HepG2 (cell line): ENCODE results near the gene ATG9A. TPM values are rescaled to one million over a fixed set of nuclear protein-coding genes. Genes with fewer than 3 reads are reported as not detected.

Experiments
- BORCS8-MEF2B ChIP-seq: sonication (generic); formaldehyde crosslinking; IDR thresholded peaks from 2 replicates; pipeline ENCODE4 v1.8.0; 2022; ENCODE audit warnings: mild to moderate bottlenecking, missing genetic modification reagents
- BRCA1 ChIP-seq: sonication (generic); formaldehyde crosslinking; IDR thresholded peaks from 2 replicates; pipeline ENCODE4 v1.4.0; 2020; ENCODE audit warnings: missing genetic modification reagents
- FOXK1 ChIP-seq: sonication (generic); formaldehyde crosslinking; IDR thresholded peaks from 2 replicates; pipeline ENCODE4 v1.4.0; 2020; ENCODE audit warnings: low read depth, missing genetic modification reagents, borderline replicate concordance
- IKZF4 ChIP-seq: sonication (generic); formaldehyde crosslinking; IDR thresholded peaks from 2 replicates; pipeline ENCODE4 v1.5.1; 2020; ENCODE audit warnings: borderline replicate concordance, mild to moderate bottlenecking, low read depth, missing genetic modification reagents; ENCODE audit errors: not compliant biosample characterization
- JDP2 ChIP-seq: sonication (generic); formaldehyde crosslinking; IDR thresholded peaks from 2 replicates; pipeline ENCODE4 v1.8.1; 2022; ENCODE audit warnings: missing genetic modification reagents, borderline replicate concordance
- KDM6A ChIP-seq: IDR thresholded peaks from 2 replicates; pipeline ENCODE4 v1.6.1; 2016; ENCODE audit warnings: low read depth
- MED13 ChIP-seq: sonication (generic); formaldehyde crosslinking; IDR thresholded peaks from 2 replicates; pipeline ENCODE4 v1.5.0; 2020; ENCODE audit warnings: missing genetic modification reagents
- MYNN ChIP-seq: sonication (generic); formaldehyde crosslinking; IDR thresholded peaks from 2 replicates; pipeline ENCODE4 v1.4.0; 2020; ENCODE audit warnings: mild to moderate bottlenecking, low read depth, missing genetic modification reagents
- RFX1 ChIP-seq: fragments of 450-650 bp; IDR thresholded peaks from 2 replicates; pipeline ENCODE4 v1.6.1; 2017
- RORA ChIP-seq: sonication (generic); formaldehyde crosslinking; IDR thresholded peaks from 2 replicates; pipeline ENCODE4 v1.5.0; 2020; ENCODE audit warnings: mild to moderate bottlenecking, missing genetic modification reagents, moderate library complexity
- SOX5 ChIP-seq: IDR thresholded peaks from 2 replicates; pipeline ENCODE4 v1.6.1; 2016; ENCODE audit warnings: borderline replicate concordance
- TBL1XR1 ChIP-seq: fragments of 150-350 bp; IDR thresholded peaks from 2 replicates; pipeline ENCODE4 v1.6.1; 2014; ENCODE audit warnings: borderline replicate concordance, low read length; ENCODE audit not compliant: partially characterized antibody
- ZEB1 ChIP-seq: IDR thresholded peaks from 2 replicates; pipeline ENCODE4 v1.6.1; 2012; ENCODE audit warnings: mild to moderate bottlenecking, low read depth, inconsistent platforms; ENCODE audit not compliant: insufficient replicate concordance
- ZNF33A ChIP-seq: sonication (generic); formaldehyde crosslinking; IDR thresholded peaks from 2 replicates; pipeline ENCODE4 v1.5.1; 2020; ENCODE audit warnings: missing genetic modification reagents, mild to moderate bottlenecking, moderate library complexity, borderline replicate concordance
- ZNF431 ChIP-seq: sonication (generic); formaldehyde crosslinking; IDR thresholded peaks from 2 replicates; pipeline ENCODE4 v1.9.0; 2022; ENCODE audit warnings: missing genetic modification reagents, low read depth, mild to moderate bottlenecking, borderline replicate concordance
- ZNF724P ChIP-seq: sonication (generic); formaldehyde crosslinking; IDR thresholded peaks from 2 replicates; pipeline ENCODE4 v1.8.0; 2022; ENCODE audit warnings: missing genetic modification reagents, borderline replicate concordance
- ZNF737 ChIP-seq: sonication (generic); formaldehyde crosslinking; IDR thresholded peaks from 2 replicates; pipeline ENCODE4 v1.5.0; 2020; ENCODE audit warnings: missing genetic modification reagents, mild to moderate bottlenecking, borderline replicate concordance
- polyA plus RNA-seq, 8 experiments: library from polyadenylated mRNA; depleted of rRNA in 3 of 8; stranded (reverse) in 7 of 8; unstranded in 1 of 8; fragments of >200 nt; fragmentation: Illumina TruSeq in 4 of 8; extraction: Trizol in 4 of 8; gene quantifications; 2 replicates each; pipeline versions ENCODE4 v1.2.1 to v1.2.3, GENCODE V29; 2011 to 2016; ENCODE audit warnings: low read depth in 4 of 8, missing spikeins in 1 of 8, mixed read lengths in 1 of 8; ENCODE audit not compliant: insufficient read depth in 1 of 8
- total RNA-seq, 5 experiments: library from RNA; depleted of rRNA; stranded (reverse); fragments of >200 nt; fragmentation: Illumina TruSeq; extraction: Trizol; gene quantifications; 2 replicates each; pipeline ENCODE4 v1.2.3, GENCODE V29; 2016; ENCODE audit warnings: low read depth in 1 of 5
- TF ChIP-seq, protein P1 (sequence below): sonication (generic); formaldehyde crosslinking; IDR thresholded peaks from 2 replicates; pipeline ENCODE4 v1.4.0; 2020; ENCODE audit warnings: missing genetic modification reagents, borderline replicate concordance
- TF ChIP-seq, protein P2 (sequence below): sonication (generic); formaldehyde crosslinking; IDR thresholded peaks from 2 replicates; pipeline ENCODE4 v1.4.0; 2020; ENCODE audit warnings: mild to moderate bottlenecking, missing genetic modification reagents
- TF ChIP-seq, protein P3 (sequence below): sonication (generic); formaldehyde crosslinking; IDR thresholded peaks from 2 replicates; pipeline ENCODE4 v1.5.1; 2020; ENCODE audit warnings: missing genetic modification reagents, mild to moderate bottlenecking, borderline replicate concordance
- TF ChIP-seq, protein P4 (sequence below): sonication (generic); formaldehyde crosslinking; IDR thresholded peaks from 2 replicates; pipeline ENCODE4 v1.8.0; 2022; ENCODE audit warnings: missing genetic modification reagents, mild to moderate bottlenecking, inconsistent platforms, borderline replicate concordance
- TF ChIP-seq, protein P5 (sequence below): sonication (generic); formaldehyde crosslinking; IDR thresholded peaks from 2 replicates; pipeline ENCODE4 v1.8.1; 2023; ENCODE audit warnings: mild to moderate bottlenecking, missing genetic modification reagents, borderline replicate concordance

ATG9A gene
- total and polyA plus RNA-seq, 2 of the 13 experiments (the other 11 are each of a cell fraction or from before 2014, with no cell fraction given) = 35.0 to 131 TPM

DNA sequence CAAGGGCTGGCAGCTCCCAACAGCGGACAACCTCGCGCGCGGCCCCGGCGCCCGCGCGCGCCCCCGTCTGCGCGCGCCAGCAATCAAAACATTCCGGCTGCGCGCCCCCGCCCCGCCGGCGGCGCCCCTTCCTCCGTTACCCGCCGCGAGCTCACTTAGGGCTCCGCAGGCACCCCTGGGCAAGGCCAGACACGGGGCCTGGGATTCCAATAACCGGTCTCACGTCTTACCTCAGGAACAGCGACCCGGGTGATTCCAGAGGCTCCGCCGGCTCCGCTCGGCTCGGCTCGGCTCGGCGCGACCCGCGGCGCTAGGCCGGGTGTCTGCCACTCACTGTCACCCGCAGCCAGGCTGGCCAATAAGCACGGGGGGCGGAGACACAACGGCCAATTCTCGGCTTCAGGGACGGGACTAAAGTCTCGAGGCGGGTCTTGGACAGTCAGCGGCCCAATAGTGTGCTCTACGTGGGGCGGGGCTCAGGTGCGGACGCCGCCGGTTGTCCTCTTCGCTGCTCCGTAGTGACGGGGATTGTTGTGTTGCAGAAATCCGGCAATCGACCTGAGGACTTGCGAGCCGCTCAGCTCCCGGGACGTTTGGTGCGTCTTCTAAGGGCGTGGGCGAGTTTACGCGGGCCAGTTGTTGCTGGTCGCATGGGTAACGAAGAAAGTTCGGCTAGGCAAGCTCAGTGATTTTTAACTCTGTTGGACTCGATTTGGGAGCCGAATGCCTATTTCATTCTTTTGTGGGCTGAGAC, at the start of gene ATG9A, which contains the start of gene ANKZF1 (continued):
- TF ChIP-seq, protein P1, sequence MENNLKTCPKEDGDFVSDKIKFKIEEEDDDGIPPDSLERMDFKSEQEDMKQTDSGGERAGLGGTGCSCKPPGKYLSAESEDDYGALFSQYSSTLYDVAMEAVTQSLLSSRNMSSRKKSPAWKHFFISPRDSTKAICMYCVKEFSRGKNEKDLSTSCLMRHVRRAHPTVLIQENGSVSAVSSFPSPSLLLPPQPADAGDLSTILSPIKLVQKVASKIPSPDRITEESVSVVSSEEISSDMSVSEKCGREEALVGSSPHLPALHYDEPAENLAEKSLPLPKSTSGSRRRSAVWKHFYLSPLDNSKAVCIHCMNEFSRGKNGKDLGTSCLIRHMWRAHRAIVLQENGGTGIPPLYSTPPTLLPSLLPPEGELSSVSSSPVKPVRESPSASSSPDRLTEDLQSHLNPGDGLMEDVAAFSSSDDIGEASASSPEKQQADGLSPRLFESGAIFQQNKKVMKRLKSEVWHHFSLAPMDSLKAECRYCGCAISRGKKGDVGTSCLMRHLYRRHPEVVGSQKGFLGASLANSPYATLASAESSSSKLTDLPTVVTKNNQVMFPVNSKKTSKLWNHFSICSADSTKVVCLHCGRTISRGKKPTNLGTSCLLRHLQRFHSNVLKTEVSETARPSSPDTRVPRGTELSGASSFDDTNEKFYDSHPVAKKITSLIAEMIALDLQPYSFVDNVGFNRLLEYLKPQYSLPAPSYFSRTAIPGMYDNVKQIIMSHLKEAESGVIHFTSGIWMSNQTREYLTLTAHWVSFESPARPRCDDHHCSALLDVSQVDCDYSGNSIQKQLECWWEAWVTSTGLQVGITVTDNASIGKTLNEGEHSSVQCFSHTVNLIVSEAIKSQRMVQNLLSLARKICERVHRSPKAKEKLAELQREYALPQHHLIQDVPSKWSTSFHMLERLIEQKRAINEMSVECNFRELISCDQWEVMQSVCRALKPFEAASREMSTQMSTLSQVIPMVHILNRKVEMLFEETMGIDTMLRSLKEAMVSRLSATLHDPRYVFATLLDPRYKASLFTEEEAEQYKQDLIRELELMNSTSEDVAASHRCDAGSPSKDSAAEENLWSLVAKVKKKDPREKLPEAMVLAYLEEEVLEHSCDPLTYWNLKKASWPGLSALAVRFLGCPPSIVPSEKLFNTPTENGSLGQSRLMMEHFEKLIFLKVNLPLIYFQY = peak; percentile 94
- TF ChIP-seq RORA (CRISPR knock-in tag) (no peak), ZEB1 (no peak), ZNF724P (CRISPR knock-in tag) (no peak; the same call in 1 of the 2 replicates), JDP2 (CRISPR knock-in tag) (no peak), RFX1 (no peak; the same call in 1 of the 2 replicates), IKZF4 (CRISPR knock-in tag) (no peak), BRCA1 (CRISPR knock-in tag) (peak; percentile 52; the same call in 1 of the 2 replicates), MYNN (CRISPR knock-in tag) (no peak; the same call in 1 of the 2 replicates), SOX5 (peak; percentile 53), ZNF33A (CRISPR knock-in tag) (peak; percentile 83; the same call in 1 of the 2 replicates), TBL1XR1 (no peak), ZNF431 (no peak), KDM6A (CRISPR knock-in tag) (no peak), ZNF737 (CRISPR knock-in tag) (no peak), FOXK1 (CRISPR knock-in tag) (peak; percentile 97), BORCS8-MEF2B (CRISPR knock-in tag) (no peak; the same call in 1 of the 2 replicates), MED13 (CRISPR knock-in tag) (no peak)
- TF ChIP-seq, protein P2, sequence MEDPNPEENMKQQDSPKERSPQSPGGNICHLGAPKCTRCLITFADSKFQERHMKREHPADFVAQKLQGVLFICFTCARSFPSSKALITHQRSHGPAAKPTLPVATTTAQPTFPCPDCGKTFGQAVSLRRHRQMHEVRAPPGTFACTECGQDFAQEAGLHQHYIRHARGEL (CRISPR knock-in tag) = no peak
- TF ChIP-seq, protein P3, sequence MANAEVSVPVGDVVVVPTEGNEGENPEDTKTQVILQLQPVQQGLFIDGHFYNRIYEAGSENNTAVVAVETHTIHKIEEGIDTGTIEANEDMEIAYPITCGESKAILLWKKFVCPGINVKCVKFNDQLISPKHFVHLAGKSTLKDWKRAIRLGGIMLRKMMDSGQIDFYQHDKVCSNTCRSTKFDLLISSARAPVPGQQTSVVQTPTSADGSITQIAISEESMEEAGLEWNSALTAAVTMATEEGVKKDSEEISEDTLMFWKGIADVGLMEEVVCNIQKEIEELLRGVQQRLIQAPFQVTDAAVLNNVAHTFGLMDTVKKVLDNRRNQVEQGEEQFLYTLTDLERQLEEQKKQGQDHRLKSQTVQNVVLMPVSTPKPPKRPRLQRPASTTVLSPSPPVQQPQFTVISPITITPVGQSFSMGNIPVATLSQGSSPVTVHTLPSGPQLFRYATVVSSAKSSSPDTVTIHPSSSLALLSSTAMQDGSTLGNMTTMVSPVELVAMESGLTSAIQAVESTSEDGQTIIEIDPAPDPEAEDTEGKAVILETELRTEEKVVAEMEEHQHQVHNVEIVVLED (CRISPR knock-in tag) = peak; percentile 93
- TF ChIP-seq, protein P4, sequence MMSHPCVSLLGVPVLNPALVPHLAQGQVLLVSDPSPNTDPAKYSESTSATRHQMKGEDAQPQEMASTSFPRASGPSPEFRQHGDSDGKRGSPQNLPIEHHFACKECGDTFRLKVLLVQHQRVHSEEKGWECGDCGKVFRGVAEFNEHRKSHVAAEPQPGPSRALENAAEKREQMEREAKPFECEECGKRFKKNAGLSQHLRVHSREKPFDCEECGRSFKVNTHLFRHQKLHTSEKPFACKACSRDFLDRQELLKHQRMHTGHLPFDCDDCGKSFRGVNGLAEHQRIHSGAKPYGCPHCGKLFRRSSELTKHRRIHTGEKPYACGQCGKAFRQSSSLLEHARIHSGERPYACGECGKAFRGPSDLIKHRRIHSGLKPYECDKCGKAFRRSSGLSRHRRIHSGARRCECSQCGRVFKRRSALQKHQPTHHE (CRISPR knock-in tag) = peak; percentile 83; the same call in 1 of the 2 replicates
- TF ChIP-seq, protein P5, sequence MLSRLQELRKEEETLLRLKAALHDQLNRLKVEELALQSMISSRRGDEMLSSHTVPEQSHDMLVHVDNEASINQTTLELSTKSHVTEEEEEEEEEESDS (CRISPR knock-in tag) = no peak; the same call in 1 of the 2 replicates
